Activated CD8-positive, alpha-beta memory T cell treated with anti-CD3 and anti-CD28 coated beads for 48 hours (primary cell): ENCODE data around the gene KIRREL3.

Experiments used
- DNase-seq, 3 experiments: peaks; one replicate each; pipeline ENCODE4 v3.0.0-alpha.2; 2020; ENCODE audit warnings: low read depth in 2 of 3, low spot score in 2 of 3

Gene KIRREL3

DNA sequence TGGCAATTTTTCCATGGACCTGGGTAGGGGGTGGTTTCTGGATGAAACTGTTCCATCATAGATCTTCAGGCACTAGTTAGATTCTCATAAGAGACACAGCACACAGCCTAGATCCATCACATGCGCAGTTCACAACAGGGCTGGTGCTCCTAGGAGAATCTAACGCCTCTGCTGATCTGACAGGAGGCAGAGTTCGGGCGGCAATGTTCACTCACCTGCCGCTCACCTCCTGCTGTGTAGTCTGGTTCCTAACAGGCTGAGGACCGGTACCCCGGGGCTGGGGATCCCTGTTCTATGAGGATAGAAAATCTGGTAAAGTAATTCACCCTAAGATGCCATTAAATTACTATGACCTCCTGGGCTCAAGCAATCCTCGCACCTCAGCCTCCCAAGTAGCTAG lies 318.0 kb downstream of the KIRREL3 start:
- DNase-seq, result no peak

- no peak for DNase-seq
Measured at GRCh38 chr11:126680700-126681099, 319.9 kb downstream of the KIRREL3 start.

DNA sequence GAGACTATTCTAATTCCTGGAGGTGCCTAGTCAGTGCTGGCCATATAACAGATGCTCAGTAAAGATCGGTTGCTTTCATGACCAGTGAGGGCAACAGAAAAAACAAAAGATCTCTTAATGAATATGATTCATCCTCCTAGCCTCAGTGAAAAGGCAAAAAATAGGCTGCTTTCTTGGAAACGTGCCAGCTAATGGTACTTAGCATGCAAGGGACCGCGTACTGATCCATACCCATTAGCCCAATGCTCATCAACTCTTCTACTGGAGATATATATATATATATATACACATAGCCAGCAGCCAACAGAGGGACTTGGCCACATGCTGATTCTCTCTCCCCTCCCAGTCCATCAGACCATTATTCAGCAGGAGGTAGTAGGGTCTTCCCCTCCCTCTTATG lies 320.4 kb downstream of the KIRREL3 start:
- DNase-seq, result no peak

DNA sequence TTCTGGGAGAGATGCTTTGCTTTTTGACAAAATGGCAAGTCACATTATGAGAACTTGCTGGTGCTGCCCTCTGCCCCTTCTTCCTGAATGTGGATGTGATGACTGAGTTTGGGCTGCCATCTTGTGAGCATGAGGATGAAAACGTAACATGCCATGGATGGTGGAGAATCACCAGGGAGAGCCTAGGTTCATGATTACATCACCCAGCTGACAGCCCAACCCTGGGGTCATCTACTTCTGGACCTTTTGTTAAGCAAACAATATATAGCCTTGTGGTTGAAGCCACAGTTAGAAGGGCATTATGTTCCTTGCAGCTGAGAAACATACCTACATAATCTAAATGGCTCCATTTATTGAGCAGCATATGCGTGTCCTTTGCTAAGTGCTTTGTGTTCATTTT lies 321.5 kb downstream of the KIRREL3 start:
- DNase-seq, result no peak

GRCh38 chr11:126676536-126676935 lies 324.0 kb downstream of the KIRREL3 start:
- DNase-seq, result no peak

- no peak for DNase-seq
Measured at GRCh38 chr11:126673319-126673718, 327.3 kb downstream of the KIRREL3 start.

DNA sequence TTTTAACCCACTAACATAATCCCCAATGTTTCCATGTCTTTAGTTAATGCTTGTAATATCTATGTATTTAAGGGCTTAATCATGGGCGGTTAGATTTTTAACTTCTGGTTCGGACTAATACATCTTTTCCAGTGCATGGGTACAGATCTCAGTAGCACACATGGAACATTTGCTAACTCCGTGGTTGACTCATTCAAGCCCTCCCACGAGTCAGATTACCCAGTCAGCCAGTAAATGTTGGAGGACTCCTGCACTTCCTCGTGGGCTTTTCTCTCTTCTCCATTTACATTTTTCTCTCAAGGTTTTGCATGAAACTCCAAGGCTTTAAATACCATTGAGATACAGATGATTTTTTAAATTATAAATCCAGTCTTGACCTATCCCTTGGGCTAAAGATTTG lies 331.2 kb downstream of the KIRREL3 start:
- no peak for DNase-seq

GRCh38 chr11:126664643-126665042 lies 335.9 kb downstream of the KIRREL3 start:
- DNase-seq, result no peak

- no peak for DNase-seq
Measured at GRCh38 chr11:126663749-126664592, 336.6 kb downstream of the KIRREL3 start.

DNA sequence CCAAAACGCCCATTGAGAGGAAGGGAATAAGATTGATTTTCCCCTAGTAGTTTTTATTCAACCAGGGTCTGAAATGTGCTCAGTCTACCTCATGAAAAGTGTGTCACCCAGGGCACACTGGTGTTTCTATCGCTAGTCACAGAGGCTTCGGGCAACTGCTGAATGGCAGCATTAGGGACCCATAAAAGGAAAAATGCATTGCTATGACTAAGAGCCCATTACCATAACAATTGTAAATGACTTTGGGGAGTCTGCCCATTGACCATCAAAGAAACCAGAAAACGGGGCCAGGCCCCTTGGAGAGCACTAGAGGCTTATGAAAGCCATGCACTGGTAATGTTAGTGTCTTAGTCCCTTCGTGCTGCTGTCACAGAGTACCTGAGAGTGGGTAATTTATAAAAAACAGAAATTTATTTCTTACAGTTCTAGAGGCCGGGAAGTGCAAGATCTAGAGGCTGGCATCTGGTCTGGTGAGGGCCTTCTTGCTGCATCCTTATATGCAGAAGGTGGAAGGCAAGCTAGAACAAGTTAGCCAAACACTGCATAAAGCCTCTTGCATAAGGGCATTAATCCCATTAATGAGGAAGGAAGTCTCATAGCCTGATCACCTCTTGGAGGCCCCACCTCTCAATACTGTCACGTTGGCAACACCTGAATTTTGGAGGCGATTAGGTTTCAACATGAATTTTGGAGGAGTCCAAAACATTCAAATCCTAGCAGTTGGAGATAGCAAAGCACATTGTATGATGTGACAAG lies 338.4 kb downstream of the KIRREL3 start:
- DNase-seq, result no peak

GRCh38 chr11:126660761-126661425 lies 339.7 kb downstream of the KIRREL3 start:
- DNase-seq, result no peak

- DNase-seq, result no peak
Measured at GRCh38 chr11:126660321-126660720, 340.2 kb downstream of the KIRREL3 start.

DNA sequence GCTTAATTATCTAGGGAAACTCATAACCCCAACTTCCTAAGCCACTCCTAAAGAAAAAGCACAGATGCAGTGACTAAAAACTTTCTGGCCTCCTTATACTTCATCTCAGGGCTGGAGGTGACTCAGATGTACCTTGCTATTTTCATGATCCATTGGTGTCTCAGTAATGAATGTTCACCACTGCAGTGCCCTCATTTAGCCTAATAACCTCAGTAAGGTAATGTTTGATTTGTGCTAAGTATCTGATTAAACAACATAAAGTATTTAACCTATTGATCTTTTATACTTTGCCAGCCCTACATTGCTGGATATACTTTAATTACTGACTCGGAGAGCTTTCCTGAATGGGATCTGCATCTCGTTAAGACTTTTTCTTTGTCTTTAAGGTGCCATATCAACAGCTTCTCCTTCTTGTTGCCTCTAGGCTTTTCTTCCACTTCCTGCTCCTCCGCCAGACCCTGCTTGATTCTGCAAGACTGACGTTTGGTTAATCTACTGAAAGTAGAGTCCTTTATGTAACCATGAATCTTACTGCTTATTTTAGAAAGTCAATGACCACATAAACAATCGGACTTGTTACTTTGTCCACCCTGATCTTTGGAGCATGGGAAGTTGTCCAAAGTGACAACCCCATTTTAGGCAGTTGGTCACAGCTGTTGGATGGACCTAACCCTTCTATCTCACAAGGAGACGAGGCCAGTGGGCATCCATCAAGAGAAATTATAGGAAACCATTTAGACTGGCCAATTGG lies 342.1 kb downstream of the KIRREL3 start:
- no peak for DNase-seq

DNA sequence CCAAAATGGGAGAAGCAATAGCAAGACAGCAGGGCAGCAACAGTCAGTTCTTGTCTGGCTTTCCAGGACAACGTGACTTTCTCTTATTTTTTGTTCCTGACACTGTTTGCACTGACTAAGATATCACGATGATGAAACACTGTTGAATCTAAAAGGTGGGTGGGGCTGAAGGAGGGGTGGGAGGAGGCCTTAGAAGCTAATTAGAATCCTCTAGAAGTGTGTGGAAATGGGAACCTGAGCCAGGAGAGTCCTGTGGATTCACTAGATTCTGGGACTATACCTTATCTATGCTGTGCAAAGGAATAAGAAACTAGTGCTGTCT lies 344.8 kb downstream of the KIRREL3 start:
- DNase-seq, result no peak

GRCh38 chr11:126654886-126655806 lies 345.4 kb downstream of the KIRREL3 start:
- DNase-seq, result no peak

DNA sequence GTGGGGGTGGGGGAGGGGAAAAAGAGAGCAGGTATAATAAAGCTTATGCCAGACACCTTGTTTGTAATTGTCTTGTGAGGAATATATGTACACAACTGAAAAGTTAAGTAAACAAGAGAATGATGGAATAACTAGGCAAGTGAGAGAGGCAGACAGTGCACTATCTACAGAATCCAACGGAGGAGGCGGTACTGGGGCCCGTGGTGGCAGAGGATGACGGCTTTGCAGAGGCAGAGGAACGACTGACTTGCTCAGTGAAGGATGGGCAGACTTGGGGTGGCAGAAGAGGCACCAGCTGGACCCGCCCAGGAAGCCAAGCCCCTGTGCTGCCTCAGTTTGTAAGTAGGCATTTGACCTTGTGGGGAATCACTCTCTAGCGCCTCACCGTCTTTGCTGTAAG lies 347.5 kb downstream of the KIRREL3 start:
- no peak for DNase-seq

GRCh38 chr11:126647735-126648134 lies 352.8 kb downstream of the KIRREL3 start:
- DNase-seq, result no peak

DNA sequence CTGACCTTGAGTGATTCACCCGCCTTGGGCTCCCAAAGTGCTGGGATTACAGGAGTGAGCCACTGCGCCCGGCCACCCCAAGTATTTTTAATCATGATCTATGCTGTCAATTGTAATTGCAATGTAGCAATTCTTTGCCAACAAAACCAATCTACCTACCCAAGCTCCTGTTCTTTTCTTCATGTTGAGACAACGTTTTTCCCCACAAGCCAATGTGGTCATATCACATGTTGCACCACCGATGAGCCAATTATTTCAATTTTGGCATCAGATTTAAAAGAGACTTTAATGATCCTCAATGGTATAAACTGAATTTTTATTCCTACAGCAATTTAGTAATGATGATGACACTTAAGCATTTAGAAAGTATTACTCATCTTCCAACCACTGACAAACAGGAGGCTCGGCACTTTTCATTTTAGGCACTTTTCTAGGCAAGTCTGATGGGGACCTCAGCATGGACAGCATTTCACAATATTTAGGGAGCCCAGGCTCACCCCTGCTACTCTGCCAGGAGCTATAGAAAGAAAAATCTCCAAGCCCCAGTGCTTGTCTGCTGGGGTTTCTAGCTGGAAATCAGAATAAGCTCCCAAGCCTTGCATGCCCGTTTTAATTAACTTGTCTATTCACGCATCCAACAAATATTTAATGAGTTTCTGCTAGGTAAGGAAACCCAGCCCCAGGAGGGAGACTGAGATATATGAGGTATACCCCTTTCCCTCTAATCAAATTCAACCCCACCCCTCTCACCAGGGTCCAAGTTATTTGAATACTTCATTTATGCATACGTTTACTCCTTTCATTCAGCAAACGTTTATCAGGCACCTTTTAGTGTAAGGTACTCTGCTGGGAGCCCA lies 353.6 kb downstream of the KIRREL3 start:
- no peak for DNase-seq

DNA sequence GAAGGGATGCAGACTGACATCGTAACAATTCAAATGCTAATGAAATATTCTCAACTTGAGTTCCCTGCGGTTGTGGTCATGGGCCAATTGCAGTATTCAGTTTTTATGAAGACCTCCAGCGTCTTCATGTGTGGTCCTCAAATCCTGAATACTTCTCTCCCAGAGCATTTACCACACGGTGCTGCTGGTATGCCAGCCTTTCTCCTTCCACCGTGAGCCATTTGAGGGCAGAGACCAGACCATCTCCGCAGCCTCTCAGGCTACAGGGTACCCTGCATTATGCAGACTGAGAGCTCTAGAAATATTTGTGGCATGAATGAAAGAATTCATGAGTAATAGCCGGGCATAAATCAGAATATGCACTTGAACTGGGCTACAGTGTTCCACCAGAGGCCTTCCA lies 355.4 kb downstream of the KIRREL3 start:
- DNase-seq, result no peak
